ENCODE measurements around the gene SIGLEC12. TPM values are rescaled to one million over a fixed set of nuclear protein-coding genes. Genes with fewer than 3 reads are reported as not detected.
"Not testable (repeated sequence)": the region's sequence is repeated elsewhere in the genome, so short reads cannot be mapped to it uniquely, and the experiment has no call there.

SIGLEC12 gene
- total RNA-seq, 1 donor from 2014 or later: not detected

DNA sequence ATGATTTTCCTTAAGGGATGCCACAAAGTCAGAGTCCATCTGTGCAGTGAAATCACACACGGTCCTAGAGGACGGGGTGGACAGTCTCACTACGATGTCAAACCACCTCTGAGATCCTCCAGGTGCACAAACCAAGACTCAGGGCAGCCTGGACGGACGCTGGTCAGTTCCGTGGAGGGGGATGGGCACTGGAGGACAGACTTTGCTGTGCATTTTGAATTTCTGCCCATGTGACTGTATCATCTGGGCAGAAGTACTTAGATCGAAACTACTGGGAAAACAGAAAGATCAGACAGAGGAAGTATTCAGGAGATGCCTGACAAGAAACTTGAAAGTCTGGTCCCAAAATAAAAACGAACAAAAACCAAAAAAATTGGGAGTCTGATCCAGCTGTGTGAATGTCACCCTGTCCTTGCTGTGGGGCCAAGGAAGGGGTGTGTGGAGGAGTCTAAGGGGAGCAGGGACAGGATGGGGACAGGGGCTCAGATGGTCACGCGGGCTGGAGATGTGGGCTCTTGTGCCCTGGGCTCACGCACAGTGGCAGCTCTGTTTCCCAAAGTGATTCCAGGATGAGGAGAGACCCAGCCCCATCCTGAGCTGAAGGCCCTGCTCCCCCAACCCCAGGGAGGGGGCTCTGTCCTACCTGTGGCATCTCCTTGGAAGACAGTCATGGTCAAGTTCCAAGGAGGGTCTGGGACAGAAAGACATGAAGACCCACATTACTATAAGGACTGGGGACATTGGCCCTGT, 44.9 kb downstream of the SIGLEC12 start:
- TF ChIP-seq, protein P1, sequence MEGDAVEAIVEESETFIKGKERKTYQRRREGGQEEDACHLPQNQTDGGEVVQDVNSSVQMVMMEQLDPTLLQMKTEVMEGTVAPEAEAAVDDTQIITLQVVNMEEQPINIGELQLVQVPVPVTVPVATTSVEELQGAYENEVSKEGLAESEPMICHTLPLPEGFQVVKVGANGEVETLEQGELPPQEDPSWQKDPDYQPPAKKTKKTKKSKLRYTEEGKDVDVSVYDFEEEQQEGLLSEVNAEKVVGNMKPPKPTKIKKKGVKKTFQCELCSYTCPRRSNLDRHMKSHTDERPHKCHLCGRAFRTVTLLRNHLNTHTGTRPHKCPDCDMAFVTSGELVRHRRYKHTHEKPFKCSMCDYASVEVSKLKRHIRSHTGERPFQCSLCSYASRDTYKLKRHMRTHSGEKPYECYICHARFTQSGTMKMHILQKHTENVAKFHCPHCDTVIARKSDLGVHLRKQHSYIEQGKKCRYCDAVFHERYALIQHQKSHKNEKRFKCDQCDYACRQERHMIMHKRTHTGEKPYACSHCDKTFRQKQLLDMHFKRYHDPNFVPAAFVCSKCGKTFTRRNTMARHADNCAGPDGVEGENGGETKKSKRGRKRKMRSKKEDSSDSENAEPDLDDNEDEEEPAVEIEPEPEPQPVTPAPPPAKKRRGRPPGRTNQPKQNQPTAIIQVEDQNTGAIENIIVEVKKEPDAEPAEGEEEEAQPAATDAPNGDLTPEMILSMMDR (IDR thresholded peaks at IDR 0.05): no peak
- Mint-ChIP-seq H3K27me3 (ENCODE audit: unreplicated experiment) (no peaks in the 10 kb centered on the region), H3K27ac (ENCODE audit: unreplicated experiment) (no peak overlapping the region), H3K4me3 (ENCODE audit: unreplicated experiment) (no peak overlapping the region), H3K36me3 (ENCODE audit: unreplicated experiment) (no peaks in the 10 kb centered on the region), H3K9me3 (ENCODE audit: unreplicated experiment) (peaks cover 16% of the 10 kb centered on the region), H3K4me1 (ENCODE audit: unreplicated experiment) (no peaks in the 10 kb centered on the region)
- DNase-seq (ENCODE audit: extremely low spot score, unreplicated experiment): peak; percentile 71

- Mint-ChIP-seq H3K36me3 (ENCODE audit: unreplicated experiment) (no peaks in the 10 kb centered on the region), H3K27ac (ENCODE audit: unreplicated experiment) (no peak overlapping the region), H3K9me3 (ENCODE audit: unreplicated experiment) (peaks cover 25% of the 10 kb centered on the region), H3K27me3 (ENCODE audit: unreplicated experiment) (no peaks in the 10 kb centered on the region), H3K4me3 (ENCODE audit: unreplicated experiment) (no peak overlapping the region), H3K4me1 (ENCODE audit: unreplicated experiment) (no peaks in the 10 kb centered on the region)
- no peak for DNase-seq (ENCODE audit: extremely low spot score, unreplicated experiment)
- TF ChIP-seq, protein P1 (IDR thresholded peaks at IDR 0.05): no peak
Measured at GRCh38 chr19:51450730-51451307, 50.8 kb downstream of the SIGLEC12 start.

DNA sequence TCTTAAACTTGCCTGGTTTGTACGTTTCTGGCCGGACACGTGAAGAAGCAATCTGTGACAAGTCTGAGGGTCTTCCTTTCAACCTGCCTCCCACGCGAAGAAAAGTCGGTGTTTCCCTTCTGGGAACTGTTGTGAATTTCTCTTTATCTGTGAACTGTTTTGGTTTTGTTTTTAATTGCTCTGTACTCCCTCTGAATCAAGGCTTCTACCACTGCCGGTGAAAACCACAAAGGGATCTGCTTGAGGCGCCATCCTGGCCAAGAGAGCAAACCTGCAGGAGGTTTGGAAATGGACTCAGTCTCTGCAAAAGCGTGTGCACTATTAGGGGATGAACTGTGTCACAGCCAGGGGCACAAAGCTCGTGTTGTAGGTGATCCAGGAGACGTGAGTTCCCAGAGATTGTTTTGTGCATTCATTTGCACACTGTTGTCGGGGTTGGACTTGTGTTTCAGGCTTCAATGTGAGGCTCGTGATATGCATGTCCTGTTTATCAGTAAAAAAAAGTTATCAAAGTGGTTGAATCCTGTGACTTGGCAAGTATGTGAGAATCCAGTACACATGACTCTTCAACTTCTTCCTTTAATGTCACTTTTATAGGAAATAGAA, 53.1 kb downstream of the SIGLEC12 start:
- TF ChIP-seq, protein P1 (IDR thresholded peaks at IDR 0.05): no peak
- no peaks in the 10 kb centered on the region for H3K36me3 Mint-ChIP-seq (ENCODE audit: unreplicated experiment)
- H3K27me3 Mint-ChIP-seq (ENCODE audit: unreplicated experiment): no peaks in the 10 kb centered on the region
- H3K4me1 Mint-ChIP-seq (ENCODE audit: unreplicated experiment): no peaks in the 10 kb centered on the region
- peaks cover 26% of the 10 kb centered on the region for H3K9me3 Mint-ChIP-seq (ENCODE audit: unreplicated experiment)
- no peak overlapping the region for H3K4me3 Mint-ChIP-seq (ENCODE audit: unreplicated experiment)
- DNase-seq (ENCODE audit: extremely low spot score, unreplicated experiment): no peak
- no peak overlapping the region for H3K27ac Mint-ChIP-seq (ENCODE audit: unreplicated experiment)

DNA sequence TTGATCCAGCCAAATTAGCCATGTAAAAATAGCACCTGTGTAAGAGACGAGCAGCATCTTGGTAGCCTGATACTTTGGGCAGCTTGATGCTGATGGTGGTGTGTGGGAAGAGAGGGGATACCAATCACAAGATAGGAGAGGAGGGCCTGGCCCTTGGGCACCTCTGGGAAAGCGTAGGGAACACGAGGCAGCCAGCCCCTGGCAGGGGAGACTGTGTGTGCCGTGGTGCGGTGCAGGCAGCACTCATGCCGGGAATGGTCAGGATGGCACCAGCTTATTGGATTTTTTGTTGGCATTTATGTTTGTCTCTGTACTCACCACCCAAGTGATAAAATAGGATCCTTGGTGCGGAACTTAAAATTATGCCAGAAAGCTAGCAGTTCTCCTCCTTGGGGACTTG, 53.6 kb downstream of the SIGLEC12 start:
- no peaks in the 10 kb centered on the region for H3K27me3 Mint-ChIP-seq (ENCODE audit: unreplicated experiment)
- H3K36me3 Mint-ChIP-seq (ENCODE audit: unreplicated experiment): no peaks in the 10 kb centered on the region
- TF ChIP-seq, protein P1 (IDR thresholded peaks at IDR 0.05): no peak
- H3K4me1 Mint-ChIP-seq (ENCODE audit: unreplicated experiment): no peaks in the 10 kb centered on the region
- peak; percentile 73 for DNase-seq (ENCODE audit: extremely low spot score, unreplicated experiment)
- peaks cover 30% of the 10 kb centered on the region for H3K9me3 Mint-ChIP-seq (ENCODE audit: unreplicated experiment)
- H3K4me3 Mint-ChIP-seq (ENCODE audit: unreplicated experiment): no peak overlapping the region
- no peak overlapping the region for H3K27ac Mint-ChIP-seq (ENCODE audit: unreplicated experiment)

DNA sequence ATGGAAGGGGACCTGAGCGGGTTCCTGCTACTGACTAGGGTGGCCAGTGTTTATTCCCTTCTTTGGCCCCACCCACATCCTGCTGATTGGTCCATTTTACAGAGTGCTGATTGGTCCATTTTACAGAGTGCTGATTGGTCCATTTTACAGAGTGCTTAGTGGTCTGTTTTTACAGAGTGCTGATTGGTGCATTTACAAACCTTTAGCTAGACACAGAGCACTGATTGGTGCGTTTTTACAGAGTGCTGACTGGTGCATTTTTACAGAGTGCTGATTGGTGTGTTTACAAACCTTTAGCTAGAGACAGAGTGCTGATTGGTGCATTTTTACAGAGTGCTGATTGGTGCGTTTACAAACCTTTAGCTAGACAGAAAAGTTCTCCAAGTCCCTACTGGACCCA, 54.1 kb downstream of the SIGLEC12 start:
- not testable (repeated sequence) for H3K4me3 Mint-ChIP-seq (ENCODE audit: unreplicated experiment); H3K36me3 Mint-ChIP-seq (ENCODE audit: unreplicated experiment); H3K27ac Mint-ChIP-seq (ENCODE audit: unreplicated experiment); H3K27me3 Mint-ChIP-seq (ENCODE audit: unreplicated experiment); H3K4me1 Mint-ChIP-seq (ENCODE audit: unreplicated experiment)
- peak; percentile 10 for DNase-seq (ENCODE audit: extremely low spot score, unreplicated experiment)
- H3K9me3 Mint-ChIP-seq (ENCODE audit: unreplicated experiment): peaks cover 29% of the 10 kb centered on the region
